ENCODE results near the gene GATAD1.

The GATAD1 gene

GRCh38 chr7:92489634-92490033 lies 42.4 kb downstream of the GATAD1 start:
- H3K9ac ChIP-seq (ENCODE audit: low read length): no peak overlapping the region
- H3K27me3 ChIP-seq (replicated peaks; ENCODE audit: insufficient read depth, low read length): no peaks in the 10 kb centered on the region
- H2AFZ ChIP-seq (ENCODE audit: low read length): no peak overlapping the region
- no peak for DNase-seq
- no peak overlapping the region for H3K27ac ChIP-seq (ENCODE audit: low read length)
- no peaks in the 10 kb centered on the region for H3K79me2 ChIP-seq (ENCODE audit: low read length)
- no peaks in the 10 kb centered on the region for H3K9me2 ChIP-seq (replicated peaks; ENCODE audit: insufficient read depth, low read length)
- H3K4me3 ChIP-seq (ENCODE audit: low read length): no peak overlapping the region
- H3F3A ChIP-seq (ENCODE audit: insufficient read depth, low read length): no peaks in the 10 kb centered on the region
- peaks cover 6% of the 10 kb centered on the region; the same call in 1 of the 2 replicates for H3K36me3 ChIP-seq (replicated peaks; ENCODE audit: insufficient read depth, low read length)
- no peaks in the 10 kb centered on the region for H4K20me1 ChIP-seq (ENCODE audit: insufficient read depth, low read length)
- H3K9me3 ChIP-seq (replicated peaks; ENCODE audit: insufficient read depth, low read length): no peaks in the 10 kb centered on the region
- H3K4me2 ChIP-seq (ENCODE audit: low read depth, low read length): no peak overlapping the region
- TF ChIP-seq EZH2 (optimal IDR thresholded peaks at IDR 0.05; ENCODE audit: low read depth, low read length) (no peak), EZH2phosphoT487 (IDR thresholded peaks at IDR 0.05; ENCODE audit: low read length) (no peak)
- TF ChIP-seq, protein P1, sequence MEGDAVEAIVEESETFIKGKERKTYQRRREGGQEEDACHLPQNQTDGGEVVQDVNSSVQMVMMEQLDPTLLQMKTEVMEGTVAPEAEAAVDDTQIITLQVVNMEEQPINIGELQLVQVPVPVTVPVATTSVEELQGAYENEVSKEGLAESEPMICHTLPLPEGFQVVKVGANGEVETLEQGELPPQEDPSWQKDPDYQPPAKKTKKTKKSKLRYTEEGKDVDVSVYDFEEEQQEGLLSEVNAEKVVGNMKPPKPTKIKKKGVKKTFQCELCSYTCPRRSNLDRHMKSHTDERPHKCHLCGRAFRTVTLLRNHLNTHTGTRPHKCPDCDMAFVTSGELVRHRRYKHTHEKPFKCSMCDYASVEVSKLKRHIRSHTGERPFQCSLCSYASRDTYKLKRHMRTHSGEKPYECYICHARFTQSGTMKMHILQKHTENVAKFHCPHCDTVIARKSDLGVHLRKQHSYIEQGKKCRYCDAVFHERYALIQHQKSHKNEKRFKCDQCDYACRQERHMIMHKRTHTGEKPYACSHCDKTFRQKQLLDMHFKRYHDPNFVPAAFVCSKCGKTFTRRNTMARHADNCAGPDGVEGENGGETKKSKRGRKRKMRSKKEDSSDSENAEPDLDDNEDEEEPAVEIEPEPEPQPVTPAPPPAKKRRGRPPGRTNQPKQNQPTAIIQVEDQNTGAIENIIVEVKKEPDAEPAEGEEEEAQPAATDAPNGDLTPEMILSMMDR (IDR thresholded peaks at IDR 0.05; ENCODE audit: low read length): no peak
- no peaks in the 10 kb centered on the region for H3K4me1 ChIP-seq (ENCODE audit: low read length)

DNA sequence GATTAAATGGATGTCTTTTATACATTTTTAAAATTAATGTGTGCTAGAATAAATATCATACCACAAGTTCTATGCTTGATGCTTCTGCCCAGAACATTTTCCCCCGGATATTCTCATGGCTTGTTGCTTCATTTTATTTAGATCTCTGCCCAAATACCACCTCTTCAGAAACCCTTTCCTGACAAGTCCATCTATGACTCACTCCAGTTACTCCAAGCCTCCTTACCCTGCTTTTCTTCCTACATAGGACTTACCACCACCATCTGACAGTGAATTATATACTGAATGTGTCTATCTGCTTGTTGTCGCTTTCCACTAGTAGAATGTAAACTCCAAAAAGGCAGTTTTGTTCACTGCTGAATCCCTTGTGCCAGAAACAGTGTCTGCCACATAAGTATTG lies 49.6 kb downstream of the GATAD1 start:
- DNase-seq: no peak
- Histone ChIP-seq H3K27ac (ENCODE audit: low read length) (no peak overlapping the region), H3F3A (ENCODE audit: insufficient read depth, low read length) (no peaks in the 10 kb centered on the region), H3K9ac (ENCODE audit: low read length) (no peak overlapping the region), H3K4me2 (ENCODE audit: low read depth, low read length) (no peak overlapping the region), H3K4me3 (ENCODE audit: low read length) (no peak overlapping the region), H3K9me2 (replicated peaks; ENCODE audit: insufficient read depth, low read length) (no peaks in the 10 kb centered on the region), H2AFZ (ENCODE audit: low read length) (no peak overlapping the region), H3K9me3 (replicated peaks; ENCODE audit: insufficient read depth, low read length) (no peaks in the 10 kb centered on the region), H3K4me1 (ENCODE audit: low read length) (no peaks in the 10 kb centered on the region), H3K27me3 (replicated peaks; ENCODE audit: insufficient read depth, low read length) (no peaks in the 10 kb centered on the region), H3K36me3 (replicated peaks; ENCODE audit: insufficient read depth, low read length) (no peaks in the 10 kb centered on the region), H3K79me2 (ENCODE audit: low read length) (no peaks in the 10 kb centered on the region), H4K20me1 (ENCODE audit: insufficient read depth, low read length) (no peaks in the 10 kb centered on the region)
- TF ChIP-seq EZH2 (optimal IDR thresholded peaks at IDR 0.05; ENCODE audit: low read depth, low read length) (no peak), EZH2phosphoT487 (IDR thresholded peaks at IDR 0.05; ENCODE audit: low read length) (no peak)
- TF ChIP-seq, protein P1 (IDR thresholded peaks at IDR 0.05; ENCODE audit: low read length): no peak

DNA sequence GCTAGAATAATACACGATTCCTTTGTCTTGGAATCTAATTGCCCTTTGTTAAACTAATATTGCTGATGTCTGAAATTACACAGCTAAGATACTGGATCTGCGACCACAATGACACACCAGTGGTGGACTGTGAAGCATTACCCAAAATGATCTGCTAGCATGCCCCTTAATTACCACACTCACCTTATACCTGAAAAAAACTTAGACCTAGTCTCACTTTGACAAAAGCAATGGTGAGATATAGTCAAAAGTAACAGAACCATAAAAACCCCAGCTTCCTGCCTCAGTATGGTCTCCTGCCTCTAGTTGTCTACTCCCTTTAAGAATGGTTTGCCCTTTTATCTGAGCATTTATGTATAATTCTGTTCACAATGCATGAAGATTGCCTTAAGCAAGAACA lies 51.3 kb downstream of the GATAD1 start:
- no peak for DNase-seq
- TF ChIP-seq EZH2 (optimal IDR thresholded peaks at IDR 0.05; ENCODE audit: low read depth, low read length): no peak
- Histone ChIP-seq H3K4me3 (ENCODE audit: low read length) (no peak overlapping the region), H3F3A (ENCODE audit: insufficient read depth, low read length) (no peaks in the 10 kb centered on the region), H3K36me3 (replicated peaks; ENCODE audit: insufficient read depth, low read length) (no peaks in the 10 kb centered on the region), H3K27ac (ENCODE audit: low read length) (no peak overlapping the region), H3K9me2 (replicated peaks; ENCODE audit: insufficient read depth, low read length) (no peaks in the 10 kb centered on the region), H3K9me3 (replicated peaks; ENCODE audit: insufficient read depth, low read length) (no peaks in the 10 kb centered on the region), H3K27me3 (replicated peaks; ENCODE audit: insufficient read depth, low read length) (no peaks in the 10 kb centered on the region), H3K4me1 (ENCODE audit: low read length) (no peaks in the 10 kb centered on the region), H3K79me2 (ENCODE audit: low read length) (no peaks in the 10 kb centered on the region), H3K4me2 (ENCODE audit: low read depth, low read length) (no peak overlapping the region), H3K9ac (ENCODE audit: low read length) (no peak overlapping the region), H4K20me1 (ENCODE audit: insufficient read depth, low read length) (no peaks in the 10 kb centered on the region), H2AFZ (ENCODE audit: low read length) (no peak overlapping the region)

DNA sequence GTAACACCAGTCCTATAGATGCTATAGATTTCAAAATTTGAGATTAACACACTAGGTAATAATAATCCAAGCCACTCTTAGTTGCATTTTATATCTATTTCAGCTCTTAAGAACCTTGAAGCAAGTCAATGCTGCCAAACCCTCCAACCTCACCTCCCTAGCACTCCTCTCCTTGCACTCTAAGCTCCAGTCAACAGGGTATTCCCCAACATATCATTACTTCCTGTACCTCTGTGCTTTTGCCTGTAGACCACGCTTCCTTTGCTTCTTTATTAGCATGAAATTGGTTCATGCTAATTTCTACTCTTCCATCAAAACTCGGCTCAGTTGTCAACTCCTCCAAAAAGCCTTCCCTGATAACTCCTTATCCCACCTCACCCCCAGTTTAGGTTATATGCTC lies 56.5 kb downstream of the GATAD1 start:
- Histone ChIP-seq H3K9ac (ENCODE audit: low read length) (no peak overlapping the region), H3K36me3 (replicated peaks; ENCODE audit: insufficient read depth, low read length) (no peaks in the 10 kb centered on the region), H3K9me2 (replicated peaks; ENCODE audit: insufficient read depth, low read length) (no peaks in the 10 kb centered on the region), H2AFZ (ENCODE audit: low read length) (no peak overlapping the region), H3K9me3 (replicated peaks; ENCODE audit: insufficient read depth, low read length) (no peaks in the 10 kb centered on the region), H3K27ac (ENCODE audit: low read length) (no peak overlapping the region), H3K4me1 (ENCODE audit: low read length) (no peaks in the 10 kb centered on the region), H4K20me1 (ENCODE audit: insufficient read depth, low read length) (no peaks in the 10 kb centered on the region), H3K4me3 (ENCODE audit: low read length) (no peak overlapping the region), H3K79me2 (ENCODE audit: low read length) (no peaks in the 10 kb centered on the region), H3F3A (ENCODE audit: insufficient read depth, low read length) (no peaks in the 10 kb centered on the region), H3K4me2 (ENCODE audit: low read depth, low read length) (no peak overlapping the region), H3K27me3 (replicated peaks; ENCODE audit: insufficient read depth, low read length) (no peaks in the 10 kb centered on the region)
- no peak for DNase-seq
- no peak for TF ChIP-seq EZH2 (optimal IDR thresholded peaks at IDR 0.05; ENCODE audit: low read depth, low read length)
- TF ChIP-seq EZH2phosphoT487 (IDR thresholded peaks at IDR 0.05; ENCODE audit: low read length): no peak
- TF ChIP-seq, protein P1 (IDR thresholded peaks at IDR 0.05; ENCODE audit: low read length): no peak
